HG03558 (cell line): ENCODE results near the gene ESRRB.
"Not testable (repeated sequence)": the region's sequence is repeated elsewhere in the genome, so short reads cannot be mapped to it uniquely, and the experiment has no call there.

Source experiments
- ATAC-seq: cut with Tn5 transposase; IDR thresholded peaks from one replicate; pipeline ENCODE4 v1.9.1; 2021; ENCODE audit warnings: moderate number of reproducible peaks; ENCODE audit not compliant: unreplicated experiment; ENCODE audit errors: extremely low read depth

Gene ESRRB

GRCh38 chr14:76531085-76531484 is 155.1 kb downstream of the ESRRB start:
- ATAC-seq = no peak

DNA sequence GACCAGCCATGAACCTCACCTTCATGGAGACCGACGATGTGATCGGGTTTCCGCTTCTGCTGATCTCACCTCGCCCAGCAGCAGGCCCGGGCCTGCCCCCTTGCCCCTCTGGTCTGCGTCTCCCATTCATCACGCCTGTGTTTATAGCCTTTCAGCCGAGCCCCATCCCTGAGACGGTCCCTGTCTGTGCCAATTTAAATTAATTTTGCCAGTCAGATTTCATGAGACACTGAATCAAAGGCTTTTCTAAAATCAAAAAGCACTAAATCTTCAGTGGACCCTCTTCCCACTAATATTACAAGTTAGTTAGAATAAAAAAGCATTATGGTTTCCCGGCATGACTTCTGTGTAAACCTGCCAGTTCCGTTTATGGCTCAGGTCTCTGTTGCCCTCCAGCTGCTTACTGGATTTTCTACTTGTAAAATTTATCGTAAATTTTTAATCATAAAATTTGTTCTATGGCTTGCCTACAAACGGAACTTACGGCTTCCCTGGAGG is 155.9 kb downstream of the ESRRB start:
- ATAC-seq = no peak

DNA sequence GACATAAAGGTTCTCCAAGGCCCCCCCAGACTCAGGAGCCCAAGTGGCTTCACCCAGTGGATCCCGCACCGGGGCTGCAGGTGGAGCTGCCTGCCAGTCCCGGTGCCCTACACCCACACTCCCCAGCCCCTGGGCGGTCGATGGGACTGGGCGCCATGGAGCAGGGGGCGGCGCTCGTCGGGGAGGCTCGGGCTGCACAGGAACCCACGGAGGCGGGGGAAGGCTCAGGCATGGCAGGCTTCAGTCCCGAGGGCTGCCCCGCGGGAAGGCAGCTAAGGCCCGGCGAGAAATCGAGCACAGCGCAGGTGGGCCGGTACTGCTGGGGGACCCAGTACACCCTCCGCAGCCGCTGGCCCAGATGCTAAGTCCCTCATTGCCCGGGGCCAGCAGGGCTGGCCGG is 160.7 kb downstream of the ESRRB start:
- ATAC-seq = not testable (repeated sequence)

- no peak for ATAC-seq
These were observed 162.1 kb downstream of the ESRRB start for GRCh38 chr14:76537906-76538647.

DNA sequence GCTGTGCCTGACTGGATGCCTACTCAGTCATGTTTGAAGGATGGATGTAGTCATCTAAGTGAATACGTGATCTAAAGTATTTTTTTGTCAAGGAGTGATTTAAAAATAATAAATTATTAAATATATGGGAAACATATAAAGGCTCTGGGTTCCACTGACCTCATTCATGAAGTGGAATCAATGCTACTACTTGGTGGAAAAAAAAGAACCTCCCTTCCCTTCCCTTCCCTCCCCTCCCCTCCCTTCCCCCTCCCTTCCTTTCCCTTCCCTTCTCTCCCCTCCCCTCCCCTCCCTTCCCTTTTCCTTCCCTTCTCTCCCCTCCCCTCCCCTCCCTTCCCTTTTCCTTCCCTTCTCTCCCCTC is 162.7 kb downstream of the ESRRB start:
- no peak for ATAC-seq

DNA sequence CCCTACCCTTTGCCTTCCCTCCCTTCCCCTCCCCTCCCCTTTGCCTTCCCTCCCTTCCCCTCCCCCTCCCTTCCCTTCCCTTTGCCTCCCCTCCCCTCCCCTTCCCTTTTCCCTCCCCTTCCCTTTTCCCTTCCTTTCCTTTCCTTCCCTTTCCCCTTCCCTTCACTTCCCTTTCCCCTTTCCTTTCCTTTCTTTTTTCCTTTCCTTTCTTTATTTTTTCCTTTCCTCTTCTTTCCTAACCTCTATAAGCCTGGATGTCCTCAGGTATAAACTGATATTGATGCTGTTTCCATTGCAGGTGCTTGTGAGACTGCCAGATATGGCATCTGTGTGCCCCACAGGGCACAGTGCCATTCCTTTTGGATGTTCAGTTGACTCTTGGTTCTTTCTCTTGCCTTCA is 163.2 kb downstream of the ESRRB start:
- no peak for ATAC-seq

- no peak for ATAC-seq
These were observed 165.8 kb downstream of the ESRRB start for GRCh38 chr14:76541594-76542219.

DNA sequence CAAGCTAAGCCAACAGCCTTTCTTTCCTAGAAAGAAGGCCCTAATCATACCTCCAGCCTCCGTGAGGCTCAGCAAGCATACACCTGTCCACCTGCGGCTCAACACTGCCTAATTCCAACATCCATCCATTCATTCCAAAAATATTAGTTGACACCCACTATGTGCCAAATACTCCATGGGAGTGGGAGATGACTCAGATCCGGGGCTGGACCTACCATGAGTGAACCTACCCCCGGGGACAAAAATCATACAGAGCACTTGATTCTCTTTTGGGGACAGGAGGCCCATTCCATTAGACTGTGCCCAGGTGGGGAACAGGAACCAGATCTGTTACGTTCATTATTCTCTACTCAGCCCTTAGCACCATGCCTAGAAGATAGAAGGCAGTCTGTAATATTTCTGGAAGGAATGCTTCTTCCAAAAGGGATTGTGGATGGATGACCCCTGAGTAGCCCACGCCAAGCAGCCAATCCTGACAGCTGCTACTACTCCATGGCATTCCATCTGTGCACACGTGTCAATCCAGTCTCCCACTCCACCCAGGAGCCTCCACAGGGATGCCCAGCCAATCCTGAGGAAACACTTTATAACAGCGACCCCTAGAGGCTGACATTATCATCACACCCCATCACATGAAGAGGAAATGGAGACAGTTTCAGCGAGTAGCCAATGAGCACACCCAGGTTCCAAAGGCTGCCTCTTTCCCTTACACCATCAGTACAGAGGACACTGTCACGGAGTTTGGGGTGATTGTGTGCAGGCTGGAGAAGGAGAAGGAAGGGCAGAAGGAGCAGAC is 170.7 kb downstream of the ESRRB start:
- no peak for ATAC-seq

DNA sequence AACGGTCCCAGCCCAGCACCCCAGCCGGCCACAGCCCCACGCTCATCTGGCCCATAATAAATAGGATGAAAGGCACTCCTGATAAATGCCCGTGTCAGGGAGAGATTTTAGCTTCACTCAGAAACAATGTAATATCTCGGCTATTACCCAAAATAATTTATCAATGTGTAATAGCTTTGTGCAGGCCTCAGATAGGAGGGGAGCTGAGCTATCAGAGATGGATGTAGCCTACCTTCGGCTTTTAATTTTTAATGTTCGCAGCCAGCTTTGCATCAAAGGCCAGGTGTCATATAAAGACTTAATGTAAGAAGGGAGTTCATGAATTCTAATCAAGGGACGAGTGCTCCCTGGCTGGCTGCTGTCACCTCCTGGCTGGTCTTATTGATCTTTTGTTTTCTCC is 171.9 kb downstream of the ESRRB start:
- no peak for ATAC-seq

GRCh38 chr14:76550534-76550933 is 174.6 kb downstream of the ESRRB start:
- no peak for ATAC-seq

DNA sequence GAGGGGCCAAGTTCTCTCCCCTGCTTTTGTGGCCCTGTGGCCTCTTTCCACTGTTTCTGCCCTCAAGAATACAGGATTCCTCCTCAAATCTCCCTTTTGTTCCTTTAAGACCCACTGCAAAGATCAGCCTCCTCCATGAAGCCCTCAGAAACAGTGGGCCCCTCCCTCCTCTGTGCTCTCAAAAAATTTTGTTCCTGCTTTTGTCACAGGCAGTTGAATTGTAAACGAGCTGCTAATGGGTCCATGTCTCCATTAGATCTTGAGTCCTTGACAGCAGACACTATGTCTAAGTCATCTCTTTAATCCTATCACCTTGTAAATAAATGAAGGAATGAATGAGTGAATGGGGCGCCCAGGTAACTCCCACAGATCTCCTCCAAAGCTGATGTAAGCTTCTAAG is 175.2 kb downstream of the ESRRB start:
- no peak for ATAC-seq
